ENCODE results near the gene HOXD3. TPM values are rescaled to one million over a fixed set of nuclear protein-coding genes. Genes with fewer than 3 reads are reported as not detected.

The HOXD3 gene
- total and polyA plus RNA-seq, 2 experiments from 2014 or later = not detected

GRCh38 chr2:176138526-176138922 is 18.6 kb upstream of the HOXD3 start (continued):
- TF ChIP-seq ZNF462 (CRISPR knock-in tag; IDR thresholded peaks at IDR 0.05) = no peak
- no peak for TF ChIP-seq CTCF (conservative IDR thresholded peaks at IDR 0.05; ENCODE audit: low read depth in 2 of 2)
- no peak for TF ChIP-seq STAT1 (IDR thresholded peaks at IDR 0.05; ENCODE audit: unreplicated experiment)
- no peak for TF ChIP-seq ZNF114 (CRISPR knock-in tag; IDR thresholded peaks at IDR 0.05)
- TF ChIP-seq CREB1 (CRISPR knock-in tag; IDR thresholded peaks at IDR 0.05; ENCODE audit: low read depth) = no peak
- TF ChIP-seq EZH2 (IDR thresholded peaks at IDR 0.05; ENCODE audit: low read depth, unreplicated experiment) = no peak
- TF ChIP-seq EZH2phosphoT487 (IDR thresholded peaks at IDR 0.05; ENCODE audit: unreplicated experiment) = no peak
- TF ChIP-seq JUNB (IDR thresholded peaks at IDR 0.05; ENCODE audit: unreplicated experiment) = no peak
- no peak for TF ChIP-seq NANOG (IDR thresholded peaks at IDR 0.05; ENCODE audit: borderline replicate concordance)
